Astrocyte of the spinal cord (primary cell): ENCODE results near the gene COG4.

Experiments used
- DNase-seq: peaks from one replicate; pipeline ENCODE4 v3.0.0; 2011; ENCODE audit warnings: low read depth, low spot score
- H3K4me3 ChIP-seq: 2 replicates; pipeline ENCODE4 v1.5.1; 2011; ENCODE audit warnings: low read depth, mild to moderate bottlenecking, low read length, moderate library complexity
- CTCF ChIP-seq: IDR thresholded peaks from 2 replicates; pipeline ENCODE4 v1.5.1; 2012; ENCODE audit warnings: low read depth, mild to moderate bottlenecking, low read length, inconsistent platforms
- in situ Hi-C: cut with HindIII; loops from 2 replicates; pipeline ENCODE4 v1.10.0; 2017; ENCODE audit warnings: low sequenced_read_pairs

The COG4 gene

DNA sequence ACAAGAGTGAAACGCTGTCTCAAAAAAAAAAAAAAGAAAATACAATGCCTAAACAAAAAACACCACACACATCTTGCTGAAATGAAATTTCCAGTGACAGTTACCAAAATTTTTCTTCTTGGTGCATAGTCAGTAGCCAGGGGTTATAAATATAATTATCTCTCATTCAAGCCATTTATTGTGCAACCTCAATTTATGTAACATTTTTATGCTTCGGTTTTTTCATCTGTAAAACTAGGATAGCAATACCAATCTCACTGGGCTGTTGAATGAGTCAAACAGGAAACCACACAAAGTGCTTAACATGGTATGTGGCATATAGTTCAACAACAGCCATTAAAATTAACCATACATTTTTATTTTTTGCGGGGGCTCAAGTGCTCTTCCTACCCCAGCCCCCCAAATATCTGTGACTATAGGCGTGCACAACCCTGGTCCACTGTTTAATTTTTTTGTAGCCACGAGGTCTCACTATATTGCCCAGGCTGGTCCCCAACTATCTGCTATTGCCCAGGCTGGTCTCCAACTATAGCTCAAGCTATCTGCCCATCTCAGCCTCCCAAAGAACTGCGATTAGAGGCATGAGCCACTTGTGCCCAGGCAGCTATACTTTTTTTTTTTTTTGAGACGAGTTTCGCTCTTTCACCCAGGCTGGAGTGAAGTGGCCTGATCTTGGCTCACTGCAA, 2.6 kb downstream of the COG4 start:
- no peak for TF ChIP-seq CTCF
- peak; percentile 45 for DNase-seq
- in situ Hi-C loops, result no loop called here
- no peak overlapping the region for H3K4me3 ChIP-seq

DNA sequence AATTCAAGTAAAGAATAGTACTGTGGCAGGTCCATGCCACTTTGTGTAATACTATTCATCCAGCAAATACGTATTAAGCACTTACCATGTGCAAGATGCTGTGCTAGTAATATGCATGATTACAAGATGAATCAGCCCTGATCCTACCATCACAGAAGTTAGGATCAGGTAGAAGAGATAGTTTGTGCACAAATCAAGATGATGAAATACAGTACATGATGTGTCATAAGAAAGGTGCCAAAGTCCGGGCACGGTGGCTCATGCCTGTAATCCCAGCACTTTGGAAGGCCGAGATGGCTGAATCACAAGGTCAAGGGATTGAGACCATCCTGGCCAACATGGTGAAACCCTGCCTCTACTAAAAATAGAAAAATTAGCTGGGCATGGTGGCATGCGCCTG, 10.9 kb downstream of the COG4 start:
- DNase-seq, result no peak
- TF ChIP-seq CTCF, result no peak
- no peak overlapping the region for H3K4me3 ChIP-seq
- in situ Hi-C loops, result no loop called here

DNA sequence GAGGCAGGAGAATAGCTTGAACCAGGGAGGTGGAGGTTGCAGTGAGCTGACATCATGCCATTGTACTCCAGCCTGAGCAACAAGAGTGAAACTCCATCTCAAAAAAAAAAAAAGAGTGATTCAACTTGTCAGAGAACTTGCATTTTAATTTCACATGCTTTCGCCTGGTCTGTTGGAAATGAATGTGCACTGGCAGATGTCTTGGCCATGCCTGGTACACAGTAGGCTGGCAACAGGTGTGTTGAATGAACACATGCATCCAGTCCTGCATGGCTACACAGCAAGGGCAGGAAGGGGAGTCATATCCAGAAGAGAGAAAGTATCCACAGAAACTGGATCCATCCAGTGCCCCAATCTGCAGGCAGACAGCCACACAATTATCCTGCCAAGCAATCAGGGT, 11.5 kb downstream of the COG4 start:
- H3K4me3 ChIP-seq, result no peak overlapping the region
- in situ Hi-C loops, result no loop called here
- TF ChIP-seq CTCF, result no peak
- no peak for DNase-seq

- in situ Hi-C loops, result no loop called here
- DNase-seq, result no peak
- TF ChIP-seq CTCF, result no peak
- no peak overlapping the region for H3K4me3 ChIP-seq
Measured at GRCh38 chr16:70510216-70510615, 13.1 kb downstream of the COG4 start.

GRCh38 chr16:70508752-70509151, 14.6 kb downstream of the COG4 start:
- in situ Hi-C loops, result no loop called here
- no peak overlapping the region for H3K4me3 ChIP-seq
- DNase-seq, result no peak
- TF ChIP-seq CTCF, result peak; percentile 15

GRCh38 chr16:70496513-70496912, 26.8 kb downstream of the COG4 start:
- no peak for DNase-seq
- TF ChIP-seq CTCF, result no peak
- H3K4me3 ChIP-seq, result no peak overlapping the region
- in situ Hi-C loops, result no loop called here
